Raji (cell line): Measurements from ENCODE around the gene TFAP2C.

Experiments
- POLR2A ChIP-seq: IDR thresholded peaks from 2 replicates; pipeline ENCODE4 v1.6.1; 2011; ENCODE audit warnings: low read depth, low read length, control low read depth; ENCODE audit not compliant: insufficient read depth

Gene TFAP2C

GRCh38 chr20:56628873-56629463 is at the start of gene TFAP2C:
Gene TFAP2C (plus strand): TSS chr20:56629306. CDS start chr20:56629545, 239 bp downstream.
- TF ChIP-seq POLR2A = no peak

- TF ChIP-seq POLR2A = no peak
These were observed 48.9 kb upstream of the TFAP2C start for GRCh38 chr20:56580226-56580625.

- TF ChIP-seq POLR2A = no peak
These were observed 47.4 kb upstream of the TFAP2C start for GRCh38 chr20:56581701-56582100.

GRCh38 chr20:56582542-56582941 is 46.6 kb upstream of the TFAP2C start:
- no peak for TF ChIP-seq POLR2A

GRCh38 chr20:56584916-56585315 is 44.2 kb upstream of the TFAP2C start:
- TF ChIP-seq POLR2A = no peak

GRCh38 chr20:56587307-56588041 is 41.6 kb upstream of the TFAP2C start:
- no peak for TF ChIP-seq POLR2A

- no peak for TF ChIP-seq POLR2A
These were observed 40.1 kb upstream of the TFAP2C start for GRCh38 chr20:56588996-56589395.

GRCh38 chr20:56589633-56590032 is 39.5 kb upstream of the TFAP2C start:
- TF ChIP-seq POLR2A = no peak

GRCh38 chr20:56590888-56591287 is 38.2 kb upstream of the TFAP2C start:
- no peak for TF ChIP-seq POLR2A

- no peak for TF ChIP-seq POLR2A
These were observed 36.9 kb upstream of the TFAP2C start for GRCh38 chr20:56592211-56592610.

- no peak for TF ChIP-seq POLR2A
These were observed 36.3 kb upstream of the TFAP2C start for GRCh38 chr20:56592817-56593216.

GRCh38 chr20:56595746-56596475 is 33.2 kb upstream of the TFAP2C start:
- TF ChIP-seq POLR2A = no peak

- no peak for TF ChIP-seq POLR2A
These were observed 27.9 kb upstream of the TFAP2C start for GRCh38 chr20:56601166-56601565.

- TF ChIP-seq POLR2A = no peak
These were observed 24.4 kb upstream of the TFAP2C start for GRCh38 chr20:56604673-56605072.

- no peak for TF ChIP-seq POLR2A
These were observed 23.7 kb upstream of the TFAP2C start for GRCh38 chr20:56605261-56605996.

- no peak for TF ChIP-seq POLR2A
These were observed 22.7 kb upstream of the TFAP2C start for GRCh38 chr20:56606174-56606945.
